SK-N-SH (cell line): Measurements from ENCODE around the gene SPAG5. TPM values are rescaled to one million over a fixed set of nuclear protein-coding genes. Genes with fewer than 3 reads are reported as not detected.

Experiments used
- polyA plus RNA-seq, 3 experiments: library from polyadenylated mRNA; depleted of rRNA; stranded (reverse); fragments of >200 nt; gene quantifications; 2 replicates each; pipeline ENCODE4 v1.2.3, GENCODE V29; 2012

The SPAG5 gene
- polyA plus RNA-seq, 1 of the 3 experiments (the other 2 are of a cell fraction), result 36.5 TPM

Other genes with a start within 250 kb of the SPAG5 start
- gene POLDIP2, start 241.5 kb downstream of the SPAG5 start, polyA plus RNA-seq (2012; rRNA removed), result 96.1 and 98.1 TPM in 2 replicates
- gene SEBOX, start 233.8 kb downstream of the SPAG5 start, polyA plus RNA-seq (2012; rRNA removed), result not detected in 2 replicates
- 1.2 and 1.6 TPM in 2 replicates for gene VTN, start 228.7 kb downstream of the SPAG5 start, polyA plus RNA-seq (2012; rRNA removed)
- 17.4 and 17.9 TPM in 2 replicates for gene SARM1, start 227.3 kb downstream of the SPAG5 start, polyA plus RNA-seq (2012; rRNA removed)
- 4.2 and 4.3 TPM in 2 replicates for gene SLC46A1, start 192.8 kb downstream of the SPAG5 start, polyA plus RNA-seq (2012; rRNA removed)
- gene SLC13A2, start 125.4 kb downstream of the SPAG5 start, polyA plus RNA-seq (2012; rRNA removed), result not detected in 2 replicates
- not detected in 2 replicates for gene FOXN1, start 92.7 kb downstream of the SPAG5 start, polyA plus RNA-seq (2012; rRNA removed)
- gene UNC119, start 46.4 kb downstream of the SPAG5 start, polyA plus RNA-seq (2012; rRNA removed), result 89.9 and 106 TPM in 2 replicates
- 54.9 and 78.5 TPM in 2 replicates for gene PIGS, start 27.5 kb downstream of the SPAG5 start, polyA plus RNA-seq (2012; rRNA removed)
- 10.1 and 10.3 TPM in 2 replicates for gene ALDOC, start 22.1 kb downstream of the SPAG5 start, polyA plus RNA-seq (2012; rRNA removed)
- 7.9 and 13.1 TPM in 2 replicates for gene RSKR, start 15.2 kb upstream of the SPAG5 start, polyA plus RNA-seq (2012; rRNA removed)
- 46.4 and 77.8 TPM in 2 replicates for gene BLTP2, start 46.1 kb upstream of the SPAG5 start, polyA plus RNA-seq (2012; rRNA removed)
- gene SDF2, start 62.9 kb upstream of the SPAG5 start, polyA plus RNA-seq (2012; rRNA removed), result 108 and 114 TPM in 2 replicates
- 26.7 and 26.9 TPM in 2 replicates for gene SUPT6H, start 63.2 kb upstream of the SPAG5 start, polyA plus RNA-seq (2012; rRNA removed)
- 6.4 and 7.1 TPM in 2 replicates for gene PROCA1, start 112.9 kb upstream of the SPAG5 start, polyA plus RNA-seq (2012; rRNA removed)
- gene RAB34, start 118.8 kb upstream of the SPAG5 start, polyA plus RNA-seq (2012; rRNA removed), result 0.06 and 0.18 TPM in 2 replicates
- gene RPL23A, start 121.0 kb upstream of the SPAG5 start, polyA plus RNA-seq (2012; rRNA removed), result 1,147 and 1,359 TPM in 2 replicates
- gene TLCD1, start 127.2 kb upstream of the SPAG5 start, polyA plus RNA-seq (2012; rRNA removed), result 18.3 and 21.6 TPM in 2 replicates
- 6.0 and 11.0 TPM in 2 replicates for gene NEK8, start 129.8 kb upstream of the SPAG5 start, polyA plus RNA-seq (2012; rRNA removed)
- 95.7 and 104 TPM in 2 replicates for gene TRAF4, start 145.0 kb upstream of the SPAG5 start, polyA plus RNA-seq (2012; rRNA removed)
- 5.8 and 9.0 TPM in 2 replicates for gene FAM222B, start 243.8 kb upstream of the SPAG5 start, polyA plus RNA-seq (2012; rRNA removed)